ENCODE measurements around the gene RAB42.

DNA sequence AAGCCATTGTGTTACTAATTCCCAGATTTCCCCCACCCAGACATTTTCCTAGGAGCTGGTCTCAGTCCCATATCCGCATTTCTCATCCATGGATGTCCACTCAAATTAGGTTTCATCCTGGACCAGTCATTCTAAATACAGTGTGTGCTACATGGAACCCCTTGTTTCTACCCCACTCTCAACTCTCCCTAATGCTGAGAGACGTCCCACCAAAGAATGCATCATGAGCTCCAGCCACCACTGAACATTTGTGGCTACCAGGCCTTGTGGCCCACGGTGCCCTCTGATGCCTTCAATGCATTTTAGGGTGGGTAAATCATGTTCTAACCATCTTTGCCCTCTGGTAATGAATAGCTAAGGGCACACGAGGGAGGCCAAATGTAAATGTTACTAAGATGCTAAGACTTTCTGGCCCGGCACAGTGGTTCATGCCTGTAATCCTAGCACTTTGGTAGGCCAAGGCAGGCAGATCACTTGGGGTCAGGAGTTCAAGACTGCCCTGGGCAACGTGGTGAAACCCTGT lies 13.3 kb upstream of the RAB42 start:
- TF ChIP-seq, protein P1, sequence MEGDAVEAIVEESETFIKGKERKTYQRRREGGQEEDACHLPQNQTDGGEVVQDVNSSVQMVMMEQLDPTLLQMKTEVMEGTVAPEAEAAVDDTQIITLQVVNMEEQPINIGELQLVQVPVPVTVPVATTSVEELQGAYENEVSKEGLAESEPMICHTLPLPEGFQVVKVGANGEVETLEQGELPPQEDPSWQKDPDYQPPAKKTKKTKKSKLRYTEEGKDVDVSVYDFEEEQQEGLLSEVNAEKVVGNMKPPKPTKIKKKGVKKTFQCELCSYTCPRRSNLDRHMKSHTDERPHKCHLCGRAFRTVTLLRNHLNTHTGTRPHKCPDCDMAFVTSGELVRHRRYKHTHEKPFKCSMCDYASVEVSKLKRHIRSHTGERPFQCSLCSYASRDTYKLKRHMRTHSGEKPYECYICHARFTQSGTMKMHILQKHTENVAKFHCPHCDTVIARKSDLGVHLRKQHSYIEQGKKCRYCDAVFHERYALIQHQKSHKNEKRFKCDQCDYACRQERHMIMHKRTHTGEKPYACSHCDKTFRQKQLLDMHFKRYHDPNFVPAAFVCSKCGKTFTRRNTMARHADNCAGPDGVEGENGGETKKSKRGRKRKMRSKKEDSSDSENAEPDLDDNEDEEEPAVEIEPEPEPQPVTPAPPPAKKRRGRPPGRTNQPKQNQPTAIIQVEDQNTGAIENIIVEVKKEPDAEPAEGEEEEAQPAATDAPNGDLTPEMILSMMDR (IDR thresholded peaks at IDR 0.05; ENCODE audit: low read depth, low read length): no peak
- no peak for TF ChIP-seq EZH2phosphoT487 (IDR thresholded peaks at IDR 0.05; ENCODE audit: low read depth)
